WTC11 (cell line): ENCODE data around the gene DOCK1.

Source experiments
- CTCF ChIP-seq: fragments of 200-600 bp; IDR thresholded peaks from 2 replicates; pipeline ENCODE4 v1.8.0; 2022; ENCODE audit warnings: antibody characterized with exemption
- HMGXB4 ChIP-seq: sonication (generic); formaldehyde crosslinking; IDR thresholded peaks from 2 replicates; pipeline ENCODE4 v1.8.1; 2023; ENCODE audit warnings: mild to moderate bottlenecking, moderate library complexity, missing genetic modification reagents
- SP1 ChIP-seq: sonication (generic); formaldehyde crosslinking; conservative IDR thresholded peaks from 2 replicates; pipeline ENCODE4 v1.8.1; 2022; ENCODE audit warnings: missing genetic modification reagents
- ZBTB43 ChIP-seq: sonication (generic); formaldehyde crosslinking; IDR thresholded peaks from 2 replicates; pipeline ENCODE4 v1.8.1; 2023; ENCODE audit warnings: mild to moderate bottlenecking, missing genetic modification reagents
- ZNF232 ChIP-seq: sonication (generic); formaldehyde crosslinking; IDR thresholded peaks from 2 replicates; pipeline ENCODE4 v1.8.0; 2022; ENCODE audit warnings: mild to moderate bottlenecking, missing genetic modification reagents

GRCh38 chr10:127014671-127015070 is 109.4 kb downstream of the DOCK1 start:
- no peak for TF ChIP-seq ZNF232
- no peak for TF ChIP-seq SP1 (CRISPR knock-in tag)
- no peak for TF ChIP-seq ZBTB43 (CRISPR knock-in tag)
- TF ChIP-seq CTCF: no peak
- no peak for TF ChIP-seq HMGXB4 (CRISPR knock-in tag)
